AG09309 (cell line): ENCODE data around the gene UNC80.
"Not testable (repeated sequence)": the region's sequence is repeated elsewhere in the genome, so short reads cannot be mapped to it uniquely, and the experiment has no call there.

Source experiments
- DNase-seq: peaks from one replicate; pipeline ENCODE4 v3.0.0-alpha.2; 2010; ENCODE audit warnings: low read depth
- H3K4me3 ChIP-seq: 2 replicates; pipeline ENCODE4 v1.5.1; 2011; ENCODE audit warnings: mild to moderate bottlenecking, low read depth, low read length, moderate library complexity; ENCODE audit not compliant: control insufficient read depth
- TF ChIP-seq, protein P1 (sequence below): IDR thresholded peaks from 2 replicates; pipeline ENCODE4 v1.5.1; 2011; ENCODE audit warnings: mild to moderate bottlenecking, low read depth, low read length, inconsistent platforms; ENCODE audit not compliant: insufficient read depth, control insufficient read depth; ENCODE audit errors: missing control alignments

Gene UNC80

GRCh38 chr2:209791151-209791550 is 19.5 kb downstream of the UNC80 start:
- no peak for DNase-seq
- no peak overlapping the region for H3K4me3 ChIP-seq
- TF ChIP-seq, protein P1, sequence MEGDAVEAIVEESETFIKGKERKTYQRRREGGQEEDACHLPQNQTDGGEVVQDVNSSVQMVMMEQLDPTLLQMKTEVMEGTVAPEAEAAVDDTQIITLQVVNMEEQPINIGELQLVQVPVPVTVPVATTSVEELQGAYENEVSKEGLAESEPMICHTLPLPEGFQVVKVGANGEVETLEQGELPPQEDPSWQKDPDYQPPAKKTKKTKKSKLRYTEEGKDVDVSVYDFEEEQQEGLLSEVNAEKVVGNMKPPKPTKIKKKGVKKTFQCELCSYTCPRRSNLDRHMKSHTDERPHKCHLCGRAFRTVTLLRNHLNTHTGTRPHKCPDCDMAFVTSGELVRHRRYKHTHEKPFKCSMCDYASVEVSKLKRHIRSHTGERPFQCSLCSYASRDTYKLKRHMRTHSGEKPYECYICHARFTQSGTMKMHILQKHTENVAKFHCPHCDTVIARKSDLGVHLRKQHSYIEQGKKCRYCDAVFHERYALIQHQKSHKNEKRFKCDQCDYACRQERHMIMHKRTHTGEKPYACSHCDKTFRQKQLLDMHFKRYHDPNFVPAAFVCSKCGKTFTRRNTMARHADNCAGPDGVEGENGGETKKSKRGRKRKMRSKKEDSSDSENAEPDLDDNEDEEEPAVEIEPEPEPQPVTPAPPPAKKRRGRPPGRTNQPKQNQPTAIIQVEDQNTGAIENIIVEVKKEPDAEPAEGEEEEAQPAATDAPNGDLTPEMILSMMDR, result no peak

- DNase-seq, H3K4me3 ChIP-seq: not testable (repeated sequence)
Observed at GRCh38 chr2:209795425-209795824, 23.8 kb downstream of the UNC80 start.

- H3K4me3 ChIP-seq, result no peak overlapping the region
- DNase-seq, result no peak
- TF ChIP-seq, protein P1, result no peak
Observed at GRCh38 chr2:209805351-209805750, 33.7 kb downstream of the UNC80 start.

GRCh38 chr2:209806318-209806717 is 34.7 kb downstream of the UNC80 start:
- TF ChIP-seq, protein P1, result no peak
- no peak overlapping the region for H3K4me3 ChIP-seq
- no peak for DNase-seq

DNA sequence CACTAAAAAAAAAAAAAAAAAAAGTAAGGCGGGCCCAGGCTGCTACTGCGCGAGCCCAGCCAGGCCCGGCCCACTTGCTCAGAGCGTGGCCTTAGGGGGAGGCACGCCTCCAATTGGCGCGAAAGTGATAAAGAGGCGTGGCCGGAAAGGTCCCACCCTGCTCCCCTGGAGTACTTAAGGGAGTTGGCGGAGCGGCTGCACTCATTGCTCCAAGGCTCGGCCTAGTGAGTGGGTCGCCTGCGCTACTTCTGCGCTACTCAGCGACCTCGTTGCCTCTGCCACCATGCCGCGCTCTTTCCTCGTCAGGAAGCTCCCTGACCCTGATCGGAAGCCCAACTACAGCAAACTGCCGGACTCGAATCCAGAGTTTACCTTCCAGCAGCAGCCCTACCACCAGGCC is 36.9 kb downstream of the UNC80 start:
- H3K4me3 ChIP-seq, result no peak overlapping the region
- TF ChIP-seq, protein P1, result no peak
- DNase-seq, result no peak

GRCh38 chr2:209809256-209809655 is 37.6 kb downstream of the UNC80 start:
- TF ChIP-seq, protein P1, result no peak
- no peak overlapping the region for H3K4me3 ChIP-seq
- DNase-seq, result no peak

DNA sequence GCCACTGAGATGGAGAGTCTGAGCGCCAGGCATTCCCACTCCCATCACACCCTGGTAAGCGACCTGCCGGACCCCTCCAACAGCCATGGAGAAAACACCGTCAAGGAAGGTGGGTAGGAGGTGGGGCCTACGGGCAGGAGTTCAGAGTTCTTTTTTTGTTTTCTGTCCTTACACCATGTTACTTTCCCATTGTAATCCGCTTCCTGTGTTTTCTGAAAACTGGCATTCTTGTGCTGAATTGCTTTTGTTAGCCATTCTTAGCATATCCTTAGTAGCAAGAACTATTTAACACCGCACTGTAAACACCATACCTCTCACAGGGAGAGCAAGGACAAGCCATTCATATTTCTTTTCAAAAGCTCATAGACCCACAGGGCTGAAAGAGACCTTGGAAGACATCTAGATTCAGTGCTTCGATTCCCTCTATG is 46.2 kb downstream of the UNC80 start:
- H3K4me3 ChIP-seq, result no peak overlapping the region
- TF ChIP-seq, protein P1, result no peak
- DNase-seq, result no peak

DNA sequence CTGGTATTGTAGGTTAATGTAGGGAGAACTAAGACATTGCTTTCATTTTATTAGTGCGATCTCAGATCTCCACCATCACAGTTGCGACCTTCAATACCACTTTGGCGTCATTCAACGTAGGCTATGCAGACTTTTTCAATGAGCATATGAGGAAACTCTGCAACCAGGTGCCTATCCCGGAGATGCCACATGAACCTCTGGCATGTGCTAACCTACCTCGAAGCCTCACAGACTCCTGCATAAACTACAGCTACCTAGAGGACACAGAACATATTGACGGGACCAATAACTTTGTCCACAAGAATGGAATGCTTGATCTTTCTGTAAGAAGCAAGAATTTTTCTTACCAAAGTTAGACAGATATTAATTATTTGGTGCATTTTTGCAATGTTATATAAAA is 47.3 kb downstream of the UNC80 start:
- no peak overlapping the region for H3K4me3 ChIP-seq
- no peak for DNase-seq
- TF ChIP-seq, protein P1, result no peak
